ENCODE measurements around the gene C17orf75. TPM values are rescaled to one million over a fixed set of nuclear protein-coding genes. Genes with fewer than 3 reads are reported as not detected.

C17orf75 gene
- total and polyA plus RNA-seq, 10 of the 15 experiments (the other 5 are each of a cell fraction or from before 2014, with no cell fraction given) = 21.7 to 53.0 (median 27.3) TPM

DNA sequence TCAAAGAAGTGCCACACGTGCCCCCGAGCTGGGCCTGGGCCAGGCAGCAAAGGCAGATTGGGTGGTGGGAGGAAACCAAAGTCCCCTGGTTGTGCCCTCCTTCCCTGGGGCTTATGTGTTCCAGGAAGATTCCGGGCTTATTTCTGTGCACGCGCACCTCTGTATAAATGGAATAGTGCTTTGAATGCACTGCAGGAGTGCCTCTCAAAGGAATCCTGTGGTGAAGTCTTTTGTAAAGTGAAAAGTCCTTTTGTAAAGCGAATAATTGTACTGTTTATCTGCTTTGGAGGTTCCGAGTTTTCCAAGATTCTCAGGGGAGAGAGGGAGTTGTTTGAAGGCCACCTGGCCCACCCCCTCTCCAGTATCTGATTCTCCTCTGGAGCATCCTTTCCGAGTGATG lies 26.8 kb downstream of the C17orf75 start:
- ChIA-PET SMC1A (ENCODE audit: uncharacterized antibody, unreplicated experiment) (interaction anchor here (0.9 to 1.4 kb wide), 3 partner anchors 47 to 148 kb away, joined by 3 read pairs; no protein-coding TSS in a partner anchor), CTCF (interaction anchor here (1.0 to 7.9 kb wide), 3 partner anchors 11 to 62 kb away, joined by 3 to 132 read pairs (median 4); no protein-coding TSS in a partner anchor), RAD21 (ENCODE audit: unreplicated experiment) (interaction anchor here (5.8 kb wide), 1 partner anchor 63 kb away, joined by 53 read pairs; no protein-coding TSS in a partner anchor), POLR2A (no interaction called here)
- WGBS (ENCODE audit: insufficient coverage, insufficient replicate concordance, low lambda C conversion rate, missing lambda C conversion rate) = 38% methylated on average over 8 of the region's 8 CpGs
- H3K79me2 ChIP-seq (ENCODE audit: control insufficient read depth, insufficient read depth, low read length) = no peaks in the 10 kb centered on the region
- ATAC-seq (no peak), FAIRE-seq (no peak), DNase-seq (ENCODE audit: low read depth, low spot score) (no peak)
- H3K9ac ChIP-seq (ENCODE audit: control insufficient read depth, insufficient read depth, low read length) = no peak overlapping the region
- TF ChIP-seq, protein P1, sequence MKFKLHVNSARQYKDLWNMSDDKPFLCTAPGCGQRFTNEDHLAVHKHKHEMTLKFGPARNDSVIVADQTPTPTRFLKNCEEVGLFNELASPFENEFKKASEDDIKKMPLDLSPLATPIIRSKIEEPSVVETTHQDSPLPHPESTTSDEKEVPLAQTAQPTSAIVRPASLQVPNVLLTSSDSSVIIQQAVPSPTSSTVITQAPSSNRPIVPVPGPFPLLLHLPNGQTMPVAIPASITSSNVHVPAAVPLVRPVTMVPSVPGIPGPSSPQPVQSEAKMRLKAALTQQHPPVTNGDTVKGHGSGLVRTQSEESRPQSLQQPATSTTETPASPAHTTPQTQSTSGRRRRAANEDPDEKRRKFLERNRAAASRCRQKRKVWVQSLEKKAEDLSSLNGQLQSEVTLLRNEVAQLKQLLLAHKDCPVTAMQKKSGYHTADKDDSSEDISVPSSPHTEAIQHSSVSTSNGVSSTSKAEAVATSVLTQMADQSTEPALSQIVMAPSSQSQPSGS (IDR thresholded peaks at IDR 0.05; ENCODE audit: low read length) = no peak
- no peak for TF ChIP-seq NFIC (IDR thresholded peaks at IDR 0.05; ENCODE audit: low read depth, low read length)
- no peak for TF ChIP-seq CHD1 (IDR thresholded peaks at IDR 0.05; ENCODE audit: low read depth, low read length)
- TF ChIP-seq EP300 (IDR thresholded peaks at IDR 0.05; ENCODE audit: borderline replicate concordance in 1 of 2, control insufficient read depth in 1 of 2, low read depth in 2 of 2, low read length in 2 of 2) = no peak
- no peak for TF ChIP-seq ZBTB4 (CRISPR knock-in tag; IDR thresholded peaks at IDR 0.05)
- TF ChIP-seq SMAD1 (IDR thresholded peaks at IDR 0.05; ENCODE audit: low read depth, partially characterized antibody) = no peak
- no peak for TF ChIP-seq NRF1 (conservative IDR thresholded peaks at IDR 0.05; ENCODE audit: low read depth, low read length)
- TF ChIP-seq HDAC6 (IDR thresholded peaks at IDR 0.05; ENCODE audit: unreplicated experiment) = no peak
- TF ChIP-seq EED (IDR thresholded peaks at IDR 0.05; ENCODE audit: low read depth) = no peak
- TF ChIP-seq NBN (IDR thresholded peaks at IDR 0.05) = no peak
- no peak for TF ChIP-seq MAX (IDR thresholded peaks at IDR 0.05; ENCODE audit: low read depth, low read length)
- TF ChIP-seq ZNF217 (IDR thresholded peaks at IDR 0.05) = no peak
- no peak for TF ChIP-seq BCL11A (IDR thresholded peaks at IDR 0.05; ENCODE audit: low read depth, low read length)
- TF ChIP-seq RFX5 (IDR thresholded peaks at IDR 0.05; ENCODE audit: low read depth, low read length) = no peak
- TF ChIP-seq SREBF2 (IDR thresholded peaks at IDR 0.05; ENCODE audit: low read length) = no peak
- TF ChIP-seq SIX5 (IDR thresholded peaks at IDR 0.05; ENCODE audit: low read depth, low read length, severe bottlenecking) = no peak
- no peak for TF ChIP-seq YBX1 (IDR thresholded peaks at IDR 0.05)
- no peak for TF ChIP-seq CREB1 (IDR thresholded peaks at IDR 0.05; ENCODE audit: low read depth)
- no peak for TF ChIP-seq YY1 (IDR thresholded peaks at IDR 0.05; ENCODE audit: low read depth, low read length)
- TF ChIP-seq RB1 (IDR thresholded peaks at IDR 0.05; ENCODE audit: borderline replicate concordance) = no peak
- no peak overlapping the region for H3K4me3 ChIP-seq
- H3K4me1 ChIP-seq (ENCODE audit: control insufficient read depth, insufficient read depth, low read length) = no peaks in the 10 kb centered on the region
- in situ Hi-C loops (cut with MboI) = no loop called here
- H3K9me3 ChIP-seq (replicated peaks; ENCODE audit: control insufficient read depth, insufficient read depth, low read length) = no peaks in the 10 kb centered on the region
- peaks cover 0 to 4% of the 10 kb centered on the region in 2 experiments; a peak in 3 of 4 replicates for H3K27me3 ChIP-seq (replicated peaks in 1 of 2; ENCODE audit: control insufficient read depth in 2 of 2, insufficient read depth in 2 of 2, low read length in 1 of 2)
- intact Hi-C loops (cut with micrococcal nuclease; ENCODE audit: unreplicated experiment) = loop anchor here (5.0 kb wide), 1 partner anchor 113 kb away; no protein-coding TSS in a partner anchor
- no peak overlapping the region for H2AFZ ChIP-seq (ENCODE audit: control insufficient read depth, low read depth, low read length)
- H3K27ac ChIP-seq (ENCODE audit: control insufficient read depth, insufficient read depth) = no peak overlapping the region
- H3K36me3 ChIP-seq (ENCODE audit: control insufficient read depth in 2 of 2, insufficient read depth in 2 of 2, low read length in 1 of 2) = no peaks in the 10 kb centered on the region
- H4K20me1 ChIP-seq (ENCODE audit: control insufficient read depth, insufficient read depth) = no peaks in the 10 kb centered on the region
- no peak overlapping the region for H3K4me2 ChIP-seq (ENCODE audit: control insufficient read depth, insufficient read depth)
- no TSS peak for BruUV-seq (replicated peaks)
